Lower leg skin (tissue), 4 donors: ENCODE measurements around the gene SUDS3. TPM values are rescaled to one million over a fixed set of nuclear protein-coding genes. Genes with fewer than 3 reads are reported as not detected.
"Not testable (repeated sequence)": the region's sequence is repeated elsewhere in the genome, so short reads cannot be mapped to it uniquely, and the experiment has no call there.

Experiments
- DNase-seq, 2 donors: peaks; one replicate each; pipeline ENCODE4 v3.0.0-alpha.2; 2019; ENCODE audit warnings: low spot score in 2 of 2
- H3K4me3 ChIP-seq: fragments of 200-600 bp; sonication (generic); 2 replicates; pipeline ENCODE4 v1.5.1; 2017; ENCODE audit warnings: mild to moderate bottlenecking, low read depth; ENCODE audit not compliant: poor library complexity, severe bottlenecking
- POLR2A ChIP-seq, 2 donors: fragments of 450-650 bp; IDR thresholded peaks; one replicate each; pipeline ENCODE4 v1.6.1; 2016 to 2017; ENCODE audit warnings: antibody characterized with exemption in 2 of 2, mild to moderate bottlenecking in 1 of 2, moderate library complexity in 1 of 2
- WGBS, 2 donors: methylation state at CpG; one replicate each; pipeline ENCODE4 v1.1.5; 2018; 5-methylcytosine and 5-hydroxymethylcytosine counted together
- intact Hi-C: fragments of 100-400 bp; cut with DNase I; formaldehyde crosslinking; loops from one replicate; pipeline ENCODE4 v1.15.0; 2023; ENCODE audit warnings: low total_unique reads
- total RNA-seq, 4 donors: library from RNA; depleted of rRNA; stranded (reverse); fragments of >200 nt; gene quantifications; one replicate each; pipeline ENCODE4 v1.1.0, GENCODE V29; 2016
- TF ChIP-seq, protein P1 (sequence below), 3 donors: fragments of 450-650 bp; IDR thresholded peaks; one replicate each; pipeline ENCODE4 v1.5.1; 2016; ENCODE audit warnings: antibody characterized with exemption in 3 of 3, mild to moderate bottlenecking in 3 of 3, moderate library complexity in 2 of 3

Gene SUDS3
- total RNA-seq, 4 donors from 2014 or later = 33.9 to 85.0 (median 68.9) TPM

DNA sequence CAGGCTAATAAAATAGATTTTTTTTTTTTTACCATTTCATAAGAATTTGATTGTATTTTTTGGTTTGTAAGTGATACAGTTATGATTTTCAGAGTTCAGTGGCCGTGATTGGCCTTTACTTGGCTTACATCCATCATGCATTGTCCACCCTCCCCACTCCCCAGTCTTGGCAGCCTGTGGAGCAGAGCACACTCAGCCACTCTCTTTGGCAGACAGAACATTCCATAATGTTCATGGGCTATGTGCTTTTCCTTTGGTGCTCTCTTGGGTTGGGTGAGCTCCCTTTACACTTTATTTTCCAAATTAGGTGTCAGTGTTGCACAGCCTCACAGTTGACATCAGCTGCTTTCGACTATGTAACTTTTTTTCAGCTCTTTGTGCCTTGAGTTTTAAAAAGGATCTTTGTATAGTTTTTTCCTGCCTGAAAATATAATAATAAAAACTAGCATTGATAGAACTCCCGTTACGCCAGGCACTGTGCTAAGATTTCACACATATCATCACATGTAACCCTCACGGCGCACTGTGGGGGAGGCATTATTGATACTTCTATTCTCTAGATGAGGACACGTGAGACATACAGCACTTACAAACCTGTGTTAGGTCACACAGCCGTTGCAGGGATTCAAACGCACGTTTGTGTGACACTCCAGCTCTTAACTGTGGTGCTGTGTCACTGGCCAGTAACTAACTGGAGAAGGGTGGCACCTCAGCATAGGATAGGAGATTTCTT, 21.5 kb downstream of the SUDS3 start:
- intact Hi-C loops = no loop called here
- DNase-seq = no peak
- WGBS, 2 donors = 87 to 90% methylated on average over 10 of the region's 10 CpGs
- TF ChIP-seq, protein P1, sequence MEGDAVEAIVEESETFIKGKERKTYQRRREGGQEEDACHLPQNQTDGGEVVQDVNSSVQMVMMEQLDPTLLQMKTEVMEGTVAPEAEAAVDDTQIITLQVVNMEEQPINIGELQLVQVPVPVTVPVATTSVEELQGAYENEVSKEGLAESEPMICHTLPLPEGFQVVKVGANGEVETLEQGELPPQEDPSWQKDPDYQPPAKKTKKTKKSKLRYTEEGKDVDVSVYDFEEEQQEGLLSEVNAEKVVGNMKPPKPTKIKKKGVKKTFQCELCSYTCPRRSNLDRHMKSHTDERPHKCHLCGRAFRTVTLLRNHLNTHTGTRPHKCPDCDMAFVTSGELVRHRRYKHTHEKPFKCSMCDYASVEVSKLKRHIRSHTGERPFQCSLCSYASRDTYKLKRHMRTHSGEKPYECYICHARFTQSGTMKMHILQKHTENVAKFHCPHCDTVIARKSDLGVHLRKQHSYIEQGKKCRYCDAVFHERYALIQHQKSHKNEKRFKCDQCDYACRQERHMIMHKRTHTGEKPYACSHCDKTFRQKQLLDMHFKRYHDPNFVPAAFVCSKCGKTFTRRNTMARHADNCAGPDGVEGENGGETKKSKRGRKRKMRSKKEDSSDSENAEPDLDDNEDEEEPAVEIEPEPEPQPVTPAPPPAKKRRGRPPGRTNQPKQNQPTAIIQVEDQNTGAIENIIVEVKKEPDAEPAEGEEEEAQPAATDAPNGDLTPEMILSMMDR (IDR thresholded peaks at IDR 0.05) = no peak
- TF ChIP-seq POLR2A (IDR thresholded peaks at IDR 0.05) = no peak
- H3K4me3 ChIP-seq = no peak overlapping the region

DNA sequence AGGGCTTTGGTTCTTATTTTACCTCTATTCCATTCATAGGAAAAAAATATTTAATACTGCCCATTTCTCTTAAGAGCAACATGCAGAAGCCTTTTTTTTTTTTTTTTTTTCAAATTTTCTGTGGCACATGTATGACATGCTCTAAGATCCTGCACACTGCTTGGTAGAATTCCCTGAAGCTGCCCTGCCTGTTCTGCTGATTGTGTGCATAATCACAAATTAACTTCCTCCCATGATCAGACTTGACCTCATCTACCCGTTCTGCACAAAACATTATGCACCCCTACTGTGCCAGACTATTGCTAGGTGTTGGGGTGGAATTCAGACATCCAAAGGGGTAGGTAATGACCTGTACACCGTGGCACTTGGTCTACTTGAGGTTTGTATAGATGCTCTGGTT, 22.2 kb downstream of the SUDS3 start:
- no peak for DNase-seq
- TF ChIP-seq POLR2A (IDR thresholded peaks at IDR 0.05) = no peak
- TF ChIP-seq, protein P1 (IDR thresholded peaks at IDR 0.05) = no peak
- WGBS, 2 donors = 85 to 88% methylated on average over 2 of the region's 2 CpGs
- intact Hi-C loops = no loop called here
- no peak overlapping the region for H3K4me3 ChIP-seq

DNA sequence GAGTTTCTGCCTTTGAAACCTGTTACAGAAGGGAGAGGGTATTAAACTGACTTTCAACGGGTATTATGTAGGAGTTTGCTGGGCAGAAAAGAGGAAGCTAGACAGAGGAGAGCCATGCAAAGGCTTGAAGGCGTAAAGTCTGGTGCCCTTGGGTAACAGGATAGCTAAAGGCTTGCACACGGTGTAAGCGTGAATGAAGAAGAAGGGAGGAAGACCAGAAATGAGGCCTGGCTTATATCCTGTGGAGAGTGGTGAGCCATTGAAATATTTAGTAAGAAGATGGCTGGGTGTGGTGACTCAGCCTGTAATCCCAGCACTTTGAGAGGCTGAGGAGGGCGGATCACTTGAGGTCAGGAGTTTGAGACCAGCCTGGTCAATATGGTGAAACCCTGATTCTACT, 22.6 kb downstream of the SUDS3 start:
- H3K4me3 ChIP-seq = no peak overlapping the region
- DNase-seq = no peak
- 83 to 90% methylated on average over 5 of the region's 5 CpGs for WGBS, 2 donors
- intact Hi-C loops = no loop called here
- TF ChIP-seq POLR2A (IDR thresholded peaks at IDR 0.05) = no peak
- TF ChIP-seq, protein P1 (IDR thresholded peaks at IDR 0.05) = no peak

DNA sequence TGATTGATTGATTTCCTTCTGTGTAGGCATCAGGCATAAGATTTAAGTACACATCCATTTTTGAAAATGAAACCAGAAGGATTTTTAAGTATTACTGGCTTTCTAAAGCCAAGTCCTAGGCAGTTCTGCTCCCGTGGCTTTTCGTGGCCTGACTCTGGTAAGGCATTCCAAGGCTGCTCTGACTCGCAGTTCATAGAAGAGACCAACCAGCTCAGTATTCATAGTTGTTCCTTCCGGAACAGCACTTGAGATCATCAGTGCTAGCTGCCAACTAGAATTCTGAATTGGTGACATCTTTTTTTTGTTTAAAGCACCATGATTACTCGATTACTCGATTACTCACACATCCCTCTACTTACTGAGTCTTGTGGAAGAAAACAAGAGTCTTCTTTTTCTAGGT, 25.9 kb downstream of the SUDS3 start:
- TF ChIP-seq, protein P1 (IDR thresholded peaks at IDR 0.05) = no peak
- no peak for TF ChIP-seq POLR2A (IDR thresholded peaks at IDR 0.05)
- 68 to 71% methylated on average over 6 of the region's 6 CpGs for WGBS, 2 donors
- intact Hi-C loops = loop anchor here (10.0 kb wide), 1 partner anchor 1143 kb away; no protein-coding TSS in a partner anchor
- DNase-seq = no peak
- H3K4me3 ChIP-seq = no peak overlapping the region

DNA sequence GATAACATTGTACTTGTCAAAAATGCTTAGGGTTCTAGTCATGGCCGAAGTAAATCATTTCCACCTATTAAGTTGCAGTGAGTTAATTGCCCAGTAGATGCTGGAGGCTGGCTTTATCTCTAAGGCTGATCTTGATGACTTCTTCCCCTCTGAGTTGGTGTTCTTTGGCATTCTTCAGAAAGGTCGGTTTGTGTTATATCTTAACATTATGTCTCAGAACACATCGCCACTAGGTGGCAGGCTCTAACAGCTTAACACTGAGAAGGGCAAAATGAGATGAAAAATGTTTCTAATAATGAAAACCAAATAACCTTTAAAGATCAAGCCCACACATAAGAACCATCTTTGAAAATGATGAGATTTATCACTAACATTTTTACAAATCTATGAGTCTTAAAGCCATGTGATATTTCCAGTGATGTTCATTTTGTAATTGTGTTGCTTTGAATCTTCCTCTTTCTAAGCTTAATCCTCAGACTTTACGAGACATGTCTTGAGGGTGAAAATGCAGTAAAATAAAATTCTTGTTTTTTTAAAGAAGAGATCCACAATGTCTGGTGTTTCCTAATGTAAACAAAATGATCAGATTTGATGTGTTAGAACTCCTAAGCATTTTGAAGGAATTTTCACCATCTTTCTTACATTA, 28.6 kb downstream of the SUDS3 start:
- H3K4me3 ChIP-seq = no peak overlapping the region
- TF ChIP-seq, protein P1 (IDR thresholded peaks at IDR 0.05) = peak in 1 of 3 donors; percentile 28
- TF ChIP-seq POLR2A (IDR thresholded peaks at IDR 0.05) = no peak
- 39 to 40% methylated on average over 4 of the region's 4 CpGs for WGBS, 2 donors
- peak in 1 of 2 donors; percentile 28 for DNase-seq
- intact Hi-C loops = loop anchor here (10.0 kb wide), 1 partner anchor 1140 kb away; no protein-coding TSS in a partner anchor

DNA sequence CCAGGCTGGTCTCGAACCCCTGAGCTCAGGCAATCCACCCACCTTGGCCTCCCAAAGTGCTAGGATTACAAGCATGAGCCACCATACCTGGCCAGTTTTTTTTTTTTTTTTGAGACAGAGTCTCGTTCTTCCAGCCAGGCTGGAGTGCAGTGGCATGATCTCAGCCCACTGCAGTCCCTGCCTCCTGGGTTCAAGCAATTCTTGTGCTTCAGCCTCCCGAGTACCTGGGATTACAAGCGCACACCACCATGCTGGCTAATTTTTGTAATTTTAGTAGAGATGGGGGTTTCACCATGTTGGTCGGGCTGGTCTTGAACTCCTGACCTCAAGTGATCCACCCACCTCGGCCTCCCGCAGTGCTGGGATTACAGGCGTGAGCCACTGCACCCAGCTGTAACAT, 31.9 kb downstream of the SUDS3 start:
- H3K4me3 ChIP-seq, DNase-seq: not testable (repeated sequence)
- intact Hi-C loops = loop anchor here (10.0 kb wide), 1 partner anchor 1137 kb away; no protein-coding TSS in a partner anchor
- WGBS, 2 donors = 82 to 95% methylated on average over 8 of the region's 8 CpGs
